Limb (tissue), 2 donors: ENCODE measurements around the gene FEZF2.
A peak's percentile ranks its signal among the peaks of the same experiment; 100 is the strongest.

Experiments
- DNase-seq, 2 donors: peaks; one replicate each; pipeline ENCODE4 v3.0.0-alpha.2; 2016; ENCODE audit errors: extremely low spot score in 2 of 2

FEZF2 gene

DNA sequence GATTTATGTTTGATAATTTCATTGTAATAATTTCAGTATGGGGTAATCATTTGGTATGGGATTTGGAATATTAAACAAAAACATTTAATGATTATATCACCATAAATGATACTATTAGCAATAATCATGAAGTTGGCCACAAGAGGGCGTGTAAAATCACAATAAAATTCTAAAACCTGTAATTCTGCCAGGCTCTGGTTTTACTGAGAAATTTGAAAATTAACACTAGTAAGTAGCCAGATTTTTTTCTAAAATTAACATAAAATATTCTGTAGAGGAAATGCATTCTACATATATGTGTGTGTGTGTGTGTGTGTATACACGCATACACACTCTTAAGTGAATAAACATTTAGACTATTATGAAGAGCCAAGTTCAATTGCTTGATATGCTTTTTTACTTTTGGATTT lies 40.5 kb downstream of the FEZF2 start:
- peak in 1 of 2 donors; percentile 38 for DNase-seq

GRCh38 chr3:62332017-62332416 lies 41.3 kb downstream of the FEZF2 start:
- no peak for DNase-seq

DNA sequence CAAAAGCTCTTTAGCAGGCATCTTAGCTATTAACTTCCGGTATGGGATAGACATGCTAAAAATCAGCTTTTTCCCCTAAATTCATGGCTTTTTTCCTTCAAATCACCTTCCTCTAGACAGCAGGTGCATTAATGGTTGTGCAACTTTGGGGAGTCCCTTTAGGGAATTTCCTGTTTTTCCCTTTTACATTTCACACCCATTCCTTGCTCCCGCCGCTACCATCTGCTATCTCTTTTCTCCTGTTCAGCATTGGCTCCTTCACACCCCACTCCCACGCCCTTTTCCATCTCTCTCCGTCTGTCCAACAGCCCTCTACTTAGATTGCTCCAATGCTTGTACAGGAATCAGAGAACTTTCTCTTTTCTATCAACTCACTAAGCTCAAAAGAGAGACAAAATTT lies 43.4 kb downstream of the FEZF2 start:
- no peak for DNase-seq

- DNase-seq, result no peak
Measured at GRCh38 chr3:62325896-62326295, 47.5 kb downstream of the FEZF2 start.

DNA sequence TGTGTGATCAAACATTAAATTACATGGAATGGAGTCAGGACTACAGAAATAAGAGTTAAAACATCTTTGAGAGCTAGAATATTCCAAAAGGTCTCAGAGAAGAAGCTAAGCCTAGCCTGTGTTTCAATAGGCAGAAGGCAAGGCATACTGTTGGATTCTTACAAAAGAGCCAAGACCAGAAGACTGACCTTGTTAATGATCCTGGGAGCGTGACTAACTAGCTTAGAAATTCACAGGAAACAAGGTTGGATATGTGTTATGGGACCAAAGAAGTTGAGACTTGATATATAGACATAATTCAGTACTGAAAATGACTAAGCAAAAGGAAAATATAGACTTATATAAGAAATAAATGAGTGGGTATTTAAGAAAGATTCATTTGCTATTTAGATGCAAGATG lies 50.1 kb downstream of the FEZF2 start:
- no peak for DNase-seq
